ENCODE data around the gene UCK2.

Gene UCK2

GRCh38 chr1:165876121-165876520, 48.7 kb downstream of the UCK2 start:
- H3K27ac ChIP-seq (ENCODE audit: low read depth, low read length): no peak overlapping the region
- H3K27me3 ChIP-seq (ENCODE audit: control insufficient read depth, low read length): no peaks in the 10 kb centered on the region
- no peaks in the 10 kb centered on the region for H3K9me2 ChIP-seq (replicated peaks; ENCODE audit: control insufficient read depth, low read length)
- peaks cover 97% of the 10 kb centered on the region for H3K79me2 ChIP-seq (ENCODE audit: control insufficient read depth, low read length)
- H3F3A ChIP-seq (ENCODE audit: control insufficient read depth, insufficient read depth): 0 out of 2 replicates have a peak, but pooled peaks cover 2% of the 10 kb centered on the region
- H3K36me3 ChIP-seq (ENCODE audit: control insufficient read depth, low read length): no peaks in the 10 kb centered on the region
- no peak overlapping the region for H3K4me3 ChIP-seq (ENCODE audit: low read length)
- peaks cover 9% of the 10 kb centered on the region; the same call in 1 of the 2 replicates for H4K20me1 ChIP-seq (ENCODE audit: control insufficient read depth, insufficient read depth, low read depth, low read length)
- no peak overlapping the region for H3K4me2 ChIP-seq (ENCODE audit: low read length)
- no peak for TF ChIP-seq EZH2phosphoT487 (IDR thresholded peaks at IDR 0.05; ENCODE audit: borderline replicate concordance, low read length)
- no peak for TF ChIP-seq CTCF (IDR thresholded peaks at IDR 0.05; ENCODE audit: low read depth, low read length, poor library complexity, severe bottlenecking)
- no peaks in the 10 kb centered on the region for H3K9me3 ChIP-seq (ENCODE audit: control insufficient read depth, insufficient read depth, low read length)
- peaks cover 33% of the 10 kb centered on the region for H3K4me1 ChIP-seq (ENCODE audit: control insufficient read depth, low read length)

- TF ChIP-seq CTCF (IDR thresholded peaks at IDR 0.05; ENCODE audit: low read depth, low read length, poor library complexity, severe bottlenecking): no peak
- no peak for TF ChIP-seq EZH2phosphoT487 (IDR thresholded peaks at IDR 0.05; ENCODE audit: borderline replicate concordance, low read length)
- Histone ChIP-seq H3K36me3 (ENCODE audit: control insufficient read depth, low read length) (no peaks in the 10 kb centered on the region), H3K9me2 (replicated peaks; ENCODE audit: control insufficient read depth, low read length) (no peaks in the 10 kb centered on the region), H3K79me2 (ENCODE audit: control insufficient read depth, low read length) (peaks cover 97% of the 10 kb centered on the region), H3K27ac (ENCODE audit: low read depth, low read length) (no peak overlapping the region), H3K4me2 (ENCODE audit: low read length) (peak overlapping the region; percentile 27), H3K4me1 (ENCODE audit: control insufficient read depth, low read length) (peaks cover 26% of the 10 kb centered on the region), H3K9me3 (ENCODE audit: control insufficient read depth, insufficient read depth, low read length) (no peaks in the 10 kb centered on the region), H3F3A (ENCODE audit: control insufficient read depth, insufficient read depth) (0 out of 2 replicates have a peak, but pooled peaks cover 2% of the 10 kb centered on the region), H3K27me3 (ENCODE audit: control insufficient read depth, low read length) (no peaks in the 10 kb centered on the region), H4K20me1 (ENCODE audit: control insufficient read depth, insufficient read depth, low read depth, low read length) (peaks cover 7% of the 10 kb centered on the region; the same call in 1 of the 2 replicates), H3K4me3 (ENCODE audit: low read length) (0 out of 2 replicates have a peak overlapping the region, but pooled peaks have one; percentile 9)
Observed at GRCh38 chr1:165877411-165877810, 50.0 kb downstream of the UCK2 start.

GRCh38 chr1:165877940-165878556, 50.6 kb downstream of the UCK2 start:
- peak overlapping the region; percentile 27 for H3K4me2 ChIP-seq (ENCODE audit: low read length)
- H3F3A ChIP-seq (ENCODE audit: control insufficient read depth, insufficient read depth): 0 out of 2 replicates have a peak, but pooled peaks cover 2% of the 10 kb centered on the region
- H3K4me1 ChIP-seq (ENCODE audit: control insufficient read depth, low read length): peaks cover 26% of the 10 kb centered on the region
- H3K9me2 ChIP-seq (replicated peaks; ENCODE audit: control insufficient read depth, low read length): no peaks in the 10 kb centered on the region
- TF ChIP-seq CTCF (IDR thresholded peaks at IDR 0.05; ENCODE audit: low read depth, low read length, poor library complexity, severe bottlenecking): no peak
- TF ChIP-seq EZH2phosphoT487 (IDR thresholded peaks at IDR 0.05; ENCODE audit: borderline replicate concordance, low read length): no peak
- H3K27me3 ChIP-seq (ENCODE audit: control insufficient read depth, low read length): no peaks in the 10 kb centered on the region
- no peaks in the 10 kb centered on the region for H3K36me3 ChIP-seq (ENCODE audit: control insufficient read depth, low read length)
- H4K20me1 ChIP-seq (ENCODE audit: control insufficient read depth, insufficient read depth, low read depth, low read length): peaks cover 8% of the 10 kb centered on the region; the same call in 1 of the 2 replicates
- no peaks in the 10 kb centered on the region for H3K9me3 ChIP-seq (ENCODE audit: control insufficient read depth, insufficient read depth, low read length)
- H3K79me2 ChIP-seq (ENCODE audit: control insufficient read depth, low read length): peaks cover 97% of the 10 kb centered on the region
- H3K4me3 ChIP-seq (ENCODE audit: low read length): 0 out of 2 replicates have a peak overlapping the region, but pooled peaks have one; percentile 9
- H3K27ac ChIP-seq (ENCODE audit: low read depth, low read length): no peak overlapping the region
